Measurements from ENCODE around the gene ABI3. TPM values are rescaled to one million over a fixed set of nuclear protein-coding genes. Genes with fewer than 3 reads are reported as not detected.

Gene ABI3
- total and polyA plus RNA-seq, 9 of the 15 experiments (the other 6 are each of a cell fraction or from before 2014, with no cell fraction given), result not detected

GRCh38 chr17:49213847-49214246 lies 3.3 kb downstream of the ABI3 start (continued):
- TF ChIP-seq ZNF280B (CRISPR knock-in tag; IDR thresholded peaks at IDR 0.05) (no peak), KLF16 (IDR thresholded peaks at IDR 0.05) (no peak), SMAD1 (IDR thresholded peaks at IDR 0.05; ENCODE audit: low read depth, low read length, partially characterized antibody) (no peak), EP400 (IDR thresholded peaks at IDR 0.05) (no peak), ZNF785 (CRISPR knock-in tag; IDR thresholded peaks at IDR 0.05) (no peak), ZC3H11A (IDR thresholded peaks at IDR 0.05; ENCODE audit: low read depth, low read length) (no peak), CBFB (CRISPR knock-in tag; IDR thresholded peaks at IDR 0.05) (no peak)

- no peaks in the 10 kb centered on the region for H3K9me1 ChIP-seq (ENCODE audit: control insufficient read depth, insufficient read depth, low read length)
- no peaks in the 10 kb centered on the region for H3K79me2 ChIP-seq (ENCODE audit: control insufficient read depth, insufficient read depth, low read length)
- CTCF ChIA-PET (ENCODE audit: low intra/inter-chr PET ratio), result no interaction called here
- H3K27me3 ChIP-seq (ENCODE audit: control insufficient read depth in 2 of 2, insufficient read depth in 2 of 2, low read length in 2 of 2), result peaks cover 18 to 67% of the 10 kb centered on the region in 2 experiments; a peak in 4 of 5 replicates
- no peak overlapping the region for H3K9ac ChIP-seq (ENCODE audit: insufficient read depth in 1 of 2, low read depth in 2 of 2, low read length in 2 of 2)
- WGBS (ENCODE audit: insufficient coverage, low coverage, missing lambda C conversion rate), result 12% methylated on average over 12 of the region's 12 CpGs
- TF ChIP-seq RBM15 (IDR thresholded peaks at IDR 0.05; ENCODE audit: insufficient read depth, low read length) (no peak), HMGXB4 (CRISPR knock-in tag; IDR thresholded peaks at IDR 0.05) (no peak), MEF2D (tag; conservative IDR thresholded peaks at IDR 0.05; ENCODE audit: low read depth) (no peak)
- ATAC-seq, result no peak
- POLR2A ChIA-PET, result interaction anchor here (0.7 to 1.1 kb wide), 4 partner anchors 10 to 58 kb away, joined by 3 to 4 read pairs (median 4); no protein-coding TSS in a partner anchor
- in situ Hi-C loops (cut with MboI) (no loop called here), intact Hi-C loops (cut with micrococcal nuclease) (no loop called here)
- no peaks in the 10 kb centered on the region for H3K36me3 ChIP-seq (ENCODE audit: control insufficient read depth, insufficient read depth, low read length)
- DNase-seq (ENCODE audit: extremely low read depth in 1 of 4, low spot score in 3 of 4), result no peak
- H4K20me1 ChIP-seq (replicated peaks; ENCODE audit: control insufficient read depth, insufficient read depth, low read length), result no peaks in the 10 kb centered on the region
- BruUV-seq (replicated peaks), result no TSS peak
- H3K9me3 ChIP-seq (replicated peaks; ENCODE audit: control insufficient read depth, insufficient read depth, low read depth, low read length), result no peaks in the 10 kb centered on the region
- H3K4me1 ChIP-seq (replicated peaks in 1 of 2; ENCODE audit: control insufficient read depth in 2 of 2, insufficient read depth in 2 of 2, low read length in 2 of 2), result peaks cover 6 to 20% of the 10 kb centered on the region in 2 experiments; a peak in 4 of 5 replicates
- H3K27ac ChIP-seq (ENCODE audit: extremely low read depth, low read depth, low read length), result no peak overlapping the region
- FAIRE-seq, result no peak
- H2AFZ ChIP-seq (ENCODE audit: low read depth, low read length), result no peak overlapping the region
- H3K4me3 ChIP-seq, result no peak overlapping the region
- no peak overlapping the region for H3K4me2 ChIP-seq (ENCODE audit: insufficient read depth, low read length)
Observed at GRCh38 chr17:49214676-49215360, 4.3 kb downstream of the ABI3 start.

Measured in K562 (cell line).